ENCODE data around the gene XYLB. TPM values are rescaled to one million over a fixed set of nuclear protein-coding genes. Genes with fewer than 3 reads are reported as not detected.
"Not testable (repeated sequence)": the region's sequence is repeated elsewhere in the genome, so short reads cannot be mapped to it uniquely, and the experiment has no call there.

Gene XYLB
- total RNA-seq, 5 donors from 2014 or later (not counting 1 experiment from before 2014, with no cell fraction given): 0.59 to 1.9 (median 1.0) TPM

DNA sequence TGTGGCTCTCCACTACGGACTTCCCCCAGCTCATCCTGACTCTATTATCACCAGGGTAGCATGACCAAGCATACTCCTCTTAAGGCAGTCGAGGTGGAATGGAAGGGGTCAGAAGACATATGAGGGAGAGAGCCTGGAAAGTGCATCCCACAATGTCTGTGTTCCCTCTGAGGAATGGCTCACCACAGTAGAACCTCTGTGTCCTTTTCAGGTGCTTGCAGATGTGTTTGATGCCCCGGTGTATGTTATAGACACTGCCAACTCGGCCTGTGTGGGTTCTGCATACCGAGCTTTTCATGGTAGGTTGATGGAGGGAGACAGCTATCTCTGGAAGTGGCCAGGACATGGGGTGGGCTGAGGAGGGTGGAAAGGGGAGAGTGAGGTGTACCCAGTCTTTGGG lies 50.3 kb downstream of the XYLB start:
- no peaks in the 10 kb centered on the region for H3K27me3 ChIP-seq (replicated peaks in 1 of 2; ENCODE audit: control insufficient read depth in 2 of 2, extremely low read depth in 1 of 2, insufficient read depth in 2 of 2, low read length in 1 of 2)
- Mint-ChIP-seq H3K4me3 (no peak overlapping the region), H3K27ac (no peak overlapping the region), H3K36me3 (peaks cover 8% of the 10 kb centered on the region), H3K27me3 (no peaks in the 10 kb centered on the region), H3K9me3 (no peaks in the 10 kb centered on the region), H3K4me1 (no peaks in the 10 kb centered on the region)
- POLR2A ChIA-PET: interaction anchor here in 1 of 2 donors (0.6 kb wide), 1 partner anchor 562 kb away, joined by 3 read pairs; no protein-coding TSS in a partner anchor
- H3K4me3 ChIP-seq (ENCODE audit: control insufficient read depth in 1 of 2, extremely low read depth in 1 of 2, low read length in 1 of 2): no peak overlapping the region
- DNase-seq (no peak), ATAC-seq (replicated peaks in 1 of 4) (no peak)
- H3K9me3 ChIP-seq: no peaks in the 10 kb centered on the region
- H3K36me3 ChIP-seq (ENCODE audit: control insufficient read depth in 2 of 2, extremely low read depth in 1 of 2, insufficient read depth in 1 of 2, low read length in 1 of 2): no peaks in the 10 kb centered on the region
- 100% methylated on average over 3 of the region's 5 CpGs for WGBS (ENCODE audit: insufficient coverage)
- no peak overlapping the region for H3K27ac ChIP-seq (ENCODE audit: low read length)
- CTCF ChIA-PET: no interaction called here
- H3K4me1 ChIP-seq (ENCODE audit: control insufficient read depth in 1 of 2, extremely low read depth in 1 of 2, insufficient read depth in 2 of 2, low read length in 2 of 2): no peaks in the 10 kb centered on the region

DNA sequence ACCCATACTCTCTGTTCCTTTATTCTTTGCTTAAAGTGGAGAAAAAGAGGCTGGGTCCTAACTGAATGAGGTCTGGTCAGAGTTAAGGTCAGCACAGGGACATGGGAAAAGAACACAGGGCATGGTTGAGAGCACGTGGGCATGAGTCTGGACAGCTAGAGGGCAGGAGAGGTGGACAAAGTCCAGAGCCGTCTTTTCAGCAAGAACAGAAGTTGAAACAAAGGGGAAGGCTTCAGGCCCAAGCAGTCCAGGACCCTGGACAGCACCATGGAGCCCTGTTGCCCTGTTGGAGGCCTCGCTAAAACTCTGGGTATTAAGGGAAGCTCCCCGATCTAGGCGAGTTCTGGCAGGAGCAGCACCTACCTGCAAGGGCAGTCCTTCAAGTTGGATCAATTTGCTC lies 50.7 kb downstream of the XYLB start:
- ChIA-PET CTCF (no interaction called here), POLR2A (no interaction called here)
- Histone ChIP-seq H3K36me3 (ENCODE audit: control insufficient read depth in 2 of 2, extremely low read depth in 1 of 2, insufficient read depth in 1 of 2, low read length in 1 of 2) (no peaks in the 10 kb centered on the region), H3K27ac (ENCODE audit: low read length) (no peak overlapping the region), H3K4me3 (ENCODE audit: control insufficient read depth in 1 of 2, extremely low read depth in 1 of 2, low read length in 1 of 2) (no peak overlapping the region), H3K4me1 (ENCODE audit: control insufficient read depth in 1 of 2, extremely low read depth in 1 of 2, insufficient read depth in 2 of 2, low read length in 2 of 2) (no peaks in the 10 kb centered on the region), H3K9me3 (no peaks in the 10 kb centered on the region), H3K27me3 (replicated peaks in 1 of 2; ENCODE audit: control insufficient read depth in 2 of 2, extremely low read depth in 1 of 2, insufficient read depth in 2 of 2, low read length in 1 of 2) (no peaks in the 10 kb centered on the region)
- 91% methylated on average over 5 of the region's 5 CpGs for WGBS (ENCODE audit: insufficient coverage)
- no peaks in the 10 kb centered on the region for H3K4me1 Mint-ChIP-seq
- H3K27me3 Mint-ChIP-seq: no peaks in the 10 kb centered on the region
- H3K36me3 Mint-ChIP-seq: peaks cover 8% of the 10 kb centered on the region
- no peaks in the 10 kb centered on the region for H3K9me3 Mint-ChIP-seq
- no peak for ATAC-seq (replicated peaks in 1 of 4)
- peak in 1 of 35 experiments; percentile 25 for DNase-seq
- no peak overlapping the region for H3K4me3 Mint-ChIP-seq
- no peak overlapping the region for H3K27ac Mint-ChIP-seq

DNA sequence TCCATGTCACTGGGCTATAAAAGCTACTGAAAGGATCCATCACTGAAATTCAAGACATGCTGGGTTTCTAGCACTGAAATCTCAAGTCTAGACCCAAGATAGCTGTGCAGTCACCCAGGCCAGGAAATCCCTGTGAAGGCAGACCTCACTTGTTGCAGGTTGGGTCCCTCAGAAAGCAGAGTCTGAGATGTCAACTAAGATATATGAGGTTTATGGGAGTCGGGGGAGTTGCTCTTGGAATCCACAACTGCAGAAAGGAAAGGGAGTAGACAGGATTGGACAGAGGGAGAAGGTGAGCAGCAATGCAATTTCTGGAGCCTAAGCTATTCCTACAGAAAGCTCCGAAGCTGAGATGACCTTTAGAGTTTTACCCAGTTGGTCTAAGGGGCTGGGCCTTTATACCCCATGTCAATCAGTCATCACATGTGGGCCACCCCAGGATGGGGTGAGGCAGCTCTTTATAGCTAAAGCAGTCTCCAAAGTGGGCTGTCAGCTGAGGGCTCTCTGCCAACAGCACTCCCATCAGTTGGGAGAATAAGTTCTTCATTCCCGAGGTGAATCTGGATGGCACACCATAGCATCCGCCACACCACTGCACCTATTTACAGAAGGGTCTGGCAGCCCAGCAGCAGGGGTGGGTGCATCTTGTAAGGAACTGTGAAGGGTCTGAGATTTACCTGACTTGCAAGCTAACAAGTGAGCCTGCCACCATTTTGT lies 54.8 kb downstream of the XYLB start:
- no peak for DNase-seq
- H3K27ac ChIP-seq (ENCODE audit: low read length): no peak overlapping the region
- no peaks in the 10 kb centered on the region for H3K4me1 ChIP-seq (ENCODE audit: control insufficient read depth in 1 of 2, extremely low read depth in 1 of 2, insufficient read depth in 2 of 2, low read length in 2 of 2)
- no peaks in the 10 kb centered on the region for H3K27me3 Mint-ChIP-seq
- 86% methylated on average over 1 of the region's 4 CpGs for WGBS (ENCODE audit: insufficient coverage)
- H3K9me3 ChIP-seq: no peaks in the 10 kb centered on the region
- ChIA-PET CTCF (no interaction called here), POLR2A (no interaction called here)
- H3K4me3 Mint-ChIP-seq: no peak overlapping the region
- ATAC-seq (replicated peaks in 1 of 4): no peak
- H3K4me3 ChIP-seq (ENCODE audit: control insufficient read depth in 1 of 2, extremely low read depth in 1 of 2, low read length in 1 of 2): no peak overlapping the region
- no peaks in the 10 kb centered on the region for H3K27me3 ChIP-seq (replicated peaks in 1 of 2; ENCODE audit: control insufficient read depth in 2 of 2, extremely low read depth in 1 of 2, insufficient read depth in 2 of 2, low read length in 1 of 2)
- H3K36me3 Mint-ChIP-seq: peaks cover 4% of the 10 kb centered on the region
- H3K36me3 ChIP-seq (ENCODE audit: control insufficient read depth in 2 of 2, extremely low read depth in 1 of 2, insufficient read depth in 1 of 2, low read length in 1 of 2): no peaks in the 10 kb centered on the region
- no peak overlapping the region for H3K27ac Mint-ChIP-seq
- no peaks in the 10 kb centered on the region for H3K4me1 Mint-ChIP-seq
- no peaks in the 10 kb centered on the region for H3K9me3 Mint-ChIP-seq

- Mint-ChIP-seq H3K4me1 (no peaks in the 10 kb centered on the region), H3K36me3 (peaks cover 4% of the 10 kb centered on the region), H3K4me3 (no peak overlapping the region), H3K27me3 (no peaks in the 10 kb centered on the region), H3K27ac (no peak overlapping the region), H3K9me3 (no peaks in the 10 kb centered on the region)
- Histone ChIP-seq H3K4me3 (ENCODE audit: control insufficient read depth in 1 of 2, extremely low read depth in 1 of 2, low read length in 1 of 2) (no peak overlapping the region), H3K27me3 (replicated peaks in 1 of 2; ENCODE audit: control insufficient read depth in 2 of 2, extremely low read depth in 1 of 2, insufficient read depth in 2 of 2, low read length in 1 of 2) (no peaks in the 10 kb centered on the region), H3K4me1 (ENCODE audit: control insufficient read depth in 1 of 2, extremely low read depth in 1 of 2, insufficient read depth in 2 of 2, low read length in 2 of 2) (no peaks in the 10 kb centered on the region), H3K9me3 (no peaks in the 10 kb centered on the region), H3K27ac (ENCODE audit: low read length) (no peak overlapping the region), H3K36me3 (ENCODE audit: control insufficient read depth in 2 of 2, extremely low read depth in 1 of 2, insufficient read depth in 1 of 2, low read length in 1 of 2) (no peaks in the 10 kb centered on the region)
- ChIA-PET CTCF (interaction anchor here in 1 of 2 donors (1.0 kb wide), 1 partner anchor 14 kb away, joined by 3 read pairs; no protein-coding TSS in a partner anchor), POLR2A (no interaction called here)
- WGBS (ENCODE audit: insufficient coverage): 95% methylated on average over 2 of the region's 5 CpGs
- ATAC-seq (replicated peaks in 1 of 4): no peak
- DNase-seq: no peak
Observed at GRCh38 chr3:38404286-38404685, 57.7 kb downstream of the XYLB start.

DNA sequence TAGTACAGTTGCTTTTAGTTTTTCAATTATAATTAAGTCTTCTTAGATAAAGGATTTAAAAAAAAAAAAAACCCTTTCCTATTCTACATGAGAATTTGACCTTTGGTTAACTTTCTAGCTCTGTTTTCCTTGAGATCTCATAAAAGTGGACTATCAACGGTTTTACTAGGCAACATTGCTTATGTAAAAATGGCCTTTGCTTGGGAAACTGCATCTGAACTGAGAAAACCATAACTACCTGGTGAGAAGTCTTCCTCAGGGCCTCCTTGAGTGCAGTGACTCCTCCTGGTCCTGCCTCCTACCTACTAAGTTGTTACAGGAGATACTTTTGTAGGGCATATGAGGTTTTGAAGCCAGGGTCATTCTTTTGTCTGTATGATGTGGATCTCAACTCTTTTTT lies 65.0 kb downstream of the XYLB start:
- ChIA-PET CTCF (no interaction called here), POLR2A (no interaction called here)
- Histone ChIP-seq H3K27ac (ENCODE audit: low read length) (no peak overlapping the region), H3K36me3 (ENCODE audit: control insufficient read depth in 2 of 2, extremely low read depth in 1 of 2, insufficient read depth in 1 of 2, low read length in 1 of 2) (no peaks in the 10 kb centered on the region), H3K9me3 (no peaks in the 10 kb centered on the region), H3K4me3 (ENCODE audit: control insufficient read depth in 1 of 2, extremely low read depth in 1 of 2, low read length in 1 of 2) (no peak overlapping the region), H3K4me1 (ENCODE audit: control insufficient read depth in 1 of 2, extremely low read depth in 1 of 2, insufficient read depth in 2 of 2, low read length in 2 of 2) (no peaks in the 10 kb centered on the region), H3K27me3 (replicated peaks in 1 of 2; ENCODE audit: control insufficient read depth in 2 of 2, extremely low read depth in 1 of 2, insufficient read depth in 2 of 2, low read length in 1 of 2) (no peaks in the 10 kb centered on the region)
- WGBS (ENCODE audit: insufficient coverage): no CpG with 5 or more reads among the region's 1 CpG
- ATAC-seq (replicated peaks in 1 of 4) (no peak), DNase-seq (no peak)
- Mint-ChIP-seq H3K27me3 (no peaks in the 10 kb centered on the region), H3K9me3 (no peaks in the 10 kb centered on the region), H3K4me3 (no peak overlapping the region), H3K27ac (no peak overlapping the region), H3K4me1 (no peaks in the 10 kb centered on the region), H3K36me3 (no peaks in the 10 kb centered on the region)

DNA sequence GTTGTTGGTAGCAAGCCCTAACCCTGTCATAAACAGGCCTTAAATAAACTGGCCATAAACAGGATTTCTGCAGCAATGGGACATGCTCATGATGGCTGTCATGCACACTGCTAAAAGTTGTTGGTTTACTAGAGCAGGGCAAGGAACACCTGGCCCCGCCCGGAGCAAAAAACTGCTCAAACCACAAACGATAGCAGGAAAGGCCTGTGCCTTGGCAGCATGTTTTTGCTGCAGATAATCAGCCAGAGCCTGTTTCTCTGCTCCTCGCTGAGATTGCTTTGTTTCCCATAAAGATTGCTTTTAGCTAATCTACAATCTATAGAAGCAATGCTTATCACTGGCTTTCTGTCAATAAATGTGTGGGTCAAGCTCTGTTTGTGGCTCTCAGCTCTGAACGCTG lies 74.2 kb downstream of the XYLB start:
- H3K9me3 ChIP-seq; H3K9me3 Mint-ChIP-seq; H3K27me3 ChIP-seq (replicated peaks in 1 of 2; ENCODE audit: control insufficient read depth in 2 of 2, extremely low read depth in 1 of 2, insufficient read depth in 2 of 2, low read length in 1 of 2); H3K36me3 Mint-ChIP-seq; H3K27me3 Mint-ChIP-seq; CTCF ChIA-PET; H3K36me3 ChIP-seq (ENCODE audit: control insufficient read depth in 2 of 2, extremely low read depth in 1 of 2, insufficient read depth in 1 of 2, low read length in 1 of 2); POLR2A ChIA-PET: not testable (repeated sequence)
- Histone ChIP-seq H3K27ac (ENCODE audit: low read length) (peak overlapping the region; percentile 37), H3K4me1 (ENCODE audit: control insufficient read depth in 1 of 2, extremely low read depth in 1 of 2, insufficient read depth in 2 of 2, low read length in 2 of 2) (peaks cover 9 to 11% of the 10 kb centered on the region in 2 experiments), H3K4me3 (ENCODE audit: control insufficient read depth in 1 of 2, extremely low read depth in 1 of 2, low read length in 1 of 2) (peak overlapping the region in 1 of 2 donors; percentile 13)
- peaks cover 26 to 45% (median 27%) of the 10 kb centered on the region in 3 donors for H3K4me1 Mint-ChIP-seq
- H3K27ac Mint-ChIP-seq: peak overlapping the region; percentile 80 to 89
- DNase-seq (peak in 2 of 35 experiments; percentile 6 to 16), ATAC-seq (replicated peaks in 1 of 4) (peak in 3 of 4 experiments; percentile 47 to 68 (median 63))
- H3K4me3 Mint-ChIP-seq: peak overlapping the region in 1 of 3 donors; percentile 80
- 0% methylated on average over 2 of the region's 5 CpGs for WGBS (ENCODE audit: insufficient coverage)
